ENCODE results near the gene CDH5. TPM values are rescaled to one million over a fixed set of nuclear protein-coding genes. Genes with fewer than 3 reads are reported as not detected.
"Not testable (repeated sequence)": the region's sequence is repeated elsewhere in the genome, so short reads cannot be mapped to it uniquely, and the experiment has no call there.

The CDH5 gene
- polyA plus RNA-seq, 1 donor (not counting 4 experiments of a cell fraction or from before 2014, with no cell fraction given) = 0.05 TPM

- peaks cover 11% of the 10 kb centered on the region for H3K4me1 ChIP-seq (ENCODE audit: control insufficient read depth, extremely low read depth, insufficient read depth, low read length)
- no peak overlapping the region for H3K4me2 ChIP-seq (ENCODE audit: control insufficient read depth, extremely low read depth, insufficient read depth, low read depth, low read length)
- H2AFZ ChIP-seq (ENCODE audit: control insufficient read depth, low read length) = no peak overlapping the region
- FAIRE-seq (no peak), DNase-seq (ENCODE audit: low read depth, low spot score) (no peak)
- no peaks in the 10 kb centered on the region for H4K20me1 ChIP-seq (ENCODE audit: control insufficient read depth, extremely low read depth, insufficient read depth, low read length)
- no peaks in the 10 kb centered on the region for H3K79me2 ChIP-seq (ENCODE audit: control insufficient read depth, insufficient read depth, low read length)
- no peak overlapping the region for H3K4me3 ChIP-seq (ENCODE audit: control insufficient read depth in 2 of 3, extremely low read depth in 1 of 3, insufficient read depth in 2 of 3, low read depth in 1 of 3, low read length in 3 of 3)
- dilution Hi-C loops (cut with MboI; ENCODE audit: extremely low pct_ligation_motif_present, low sequenced_read_pairs) = no loop called here
- H3K36me3 ChIP-seq (ENCODE audit: control insufficient read depth in 2 of 2, extremely low read depth in 1 of 2, insufficient read depth in 2 of 2, low read length in 2 of 2) = no peaks in the 10 kb centered on the region
- TF ChIP-seq EZH2 (IDR thresholded peaks at IDR 0.05; ENCODE audit: low read length) = no peak
- no peak for TF ChIP-seq CTCF (optimal IDR thresholded peaks at IDR 0.05 in 1 of 3, IDR thresholded peaks at IDR 0.05 in 1 of 3, conservative IDR thresholded peaks at IDR 0.05 in 1 of 3; ENCODE audit: extremely low read depth in 1 of 3, insufficient read depth in 2 of 3, low read length in 3 of 3)
- H3K27me3 ChIP-seq (ENCODE audit: control insufficient read depth, extremely low read depth, insufficient read depth, low read length) = peaks cover 7% of the 10 kb centered on the region
- H3K27ac ChIP-seq (ENCODE audit: control insufficient read depth, insufficient read depth, low read length) = no peak overlapping the region
- no peaks in the 10 kb centered on the region for H3K9me3 ChIP-seq (ENCODE audit: control insufficient read depth, low read depth, low read length)
- H3K9me1 ChIP-seq (ENCODE audit: control insufficient read depth, extremely low read depth, insufficient read depth, low read length) = no peaks in the 10 kb centered on the region
- no peak overlapping the region for H3K9ac ChIP-seq (ENCODE audit: control insufficient read depth, extremely low read depth, insufficient read depth, low read length)
These were observed 39.4 kb upstream of the CDH5 start for GRCh38 chr16:66326991-66327513.

DNA sequence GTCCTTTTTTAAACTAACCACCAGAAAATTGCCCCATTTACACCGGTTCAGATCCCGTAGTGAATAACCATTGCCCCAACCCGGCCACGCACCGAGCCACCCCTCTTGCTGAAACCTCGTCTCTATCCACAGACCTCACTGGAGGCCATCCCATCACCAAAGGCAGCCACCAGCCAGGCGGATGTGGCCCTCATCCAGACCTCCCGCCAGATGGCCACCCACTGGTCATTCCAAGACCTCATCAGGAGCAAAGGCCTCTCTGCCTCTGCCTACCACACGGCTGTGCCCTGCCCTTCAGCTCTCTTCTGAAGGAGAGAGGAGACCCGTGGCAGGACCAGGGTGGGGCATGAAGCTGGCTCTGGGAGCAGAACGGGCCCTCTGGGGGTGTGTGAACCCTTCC lies 38.2 kb upstream of the CDH5 start:
- H3K79me2 ChIP-seq (ENCODE audit: control insufficient read depth, insufficient read depth, low read length) = no peaks in the 10 kb centered on the region
- H3K9me3 ChIP-seq (ENCODE audit: control insufficient read depth, low read depth, low read length) = no peaks in the 10 kb centered on the region
- TF ChIP-seq CTCF (optimal IDR thresholded peaks at IDR 0.05 in 1 of 3, IDR thresholded peaks at IDR 0.05 in 1 of 3, conservative IDR thresholded peaks at IDR 0.05 in 1 of 3; ENCODE audit: extremely low read depth in 1 of 3, insufficient read depth in 2 of 3, low read length in 3 of 3) (no peak), EZH2 (IDR thresholded peaks at IDR 0.05; ENCODE audit: low read length) (no peak)
- H3K36me3 ChIP-seq (ENCODE audit: control insufficient read depth in 2 of 2, extremely low read depth in 1 of 2, insufficient read depth in 2 of 2, low read length in 2 of 2) = no peaks in the 10 kb centered on the region
- H4K20me1 ChIP-seq (ENCODE audit: control insufficient read depth, extremely low read depth, insufficient read depth, low read length) = no peaks in the 10 kb centered on the region
- H3K27ac ChIP-seq (ENCODE audit: control insufficient read depth, insufficient read depth, low read length) = no peak overlapping the region
- no peak overlapping the region for H3K4me2 ChIP-seq (ENCODE audit: control insufficient read depth, extremely low read depth, insufficient read depth, low read depth, low read length)
- no peaks in the 10 kb centered on the region for H3K27me3 ChIP-seq (ENCODE audit: control insufficient read depth, extremely low read depth, insufficient read depth, low read length)
- FAIRE-seq = no peak
- no peak overlapping the region for H3K9ac ChIP-seq (ENCODE audit: control insufficient read depth, extremely low read depth, insufficient read depth, low read length)
- no peak overlapping the region for H2AFZ ChIP-seq (ENCODE audit: control insufficient read depth, low read length)
- H3K9me1 ChIP-seq (ENCODE audit: control insufficient read depth, extremely low read depth, insufficient read depth, low read length) = no peaks in the 10 kb centered on the region
- no peak overlapping the region for H3K4me3 ChIP-seq (ENCODE audit: control insufficient read depth in 2 of 3, extremely low read depth in 1 of 3, insufficient read depth in 2 of 3, low read depth in 1 of 3, low read length in 3 of 3)
- DNase-seq (ENCODE audit: low read depth, low spot score) = no peak
- peaks cover 11% of the 10 kb centered on the region for H3K4me1 ChIP-seq (ENCODE audit: control insufficient read depth, extremely low read depth, insufficient read depth, low read length)
- dilution Hi-C loops (cut with MboI; ENCODE audit: extremely low pct_ligation_motif_present, low sequenced_read_pairs) = no loop called here

GRCh38 chr16:66331464-66331863 lies 35.0 kb upstream of the CDH5 start:
- FAIRE-seq; H3K4me3 ChIP-seq (ENCODE audit: control insufficient read depth in 2 of 3, extremely low read depth in 1 of 3, insufficient read depth in 2 of 3, low read depth in 1 of 3, low read length in 3 of 3); H2AFZ ChIP-seq (ENCODE audit: control insufficient read depth, low read length); H3K27ac ChIP-seq (ENCODE audit: control insufficient read depth, insufficient read depth, low read length); DNase-seq (ENCODE audit: low read depth, low spot score); H3K27me3 ChIP-seq (ENCODE audit: control insufficient read depth, extremely low read depth, insufficient read depth, low read length); dilution Hi-C loops (cut with MboI; ENCODE audit: extremely low pct_ligation_motif_present, low sequenced_read_pairs); H3K9me3 ChIP-seq (ENCODE audit: control insufficient read depth, low read depth, low read length); H3K36me3 ChIP-seq (ENCODE audit: control insufficient read depth in 2 of 2, extremely low read depth in 1 of 2, insufficient read depth in 2 of 2, low read length in 2 of 2); H3K9ac ChIP-seq (ENCODE audit: control insufficient read depth, extremely low read depth, insufficient read depth, low read length); H3K9me1 ChIP-seq (ENCODE audit: control insufficient read depth, extremely low read depth, insufficient read depth, low read length); H3K4me2 ChIP-seq (ENCODE audit: control insufficient read depth, extremely low read depth, insufficient read depth, low read depth, low read length); H4K20me1 ChIP-seq (ENCODE audit: control insufficient read depth, extremely low read depth, insufficient read depth, low read length); H3K79me2 ChIP-seq (ENCODE audit: control insufficient read depth, insufficient read depth, low read length): not testable (repeated sequence)
- H3K4me1 ChIP-seq (ENCODE audit: control insufficient read depth, extremely low read depth, insufficient read depth, low read length) = peaks cover 11% of the 10 kb centered on the region

All from keratinocyte (primary cell).